GOT3 (cell line): ENCODE measurements around the gene FBXW12.
"Not testable (repeated sequence)": the region's sequence is repeated elsewhere in the genome, so short reads cannot be mapped to it uniquely, and the experiment has no call there.

Source experiments
- DNase-seq: peaks from one replicate; lab custom pipeline; 2025; ENCODE audit warnings: mixed read lengths; lab: John Stamatoyannopoulos, UW

The FBXW12 gene

DNA sequence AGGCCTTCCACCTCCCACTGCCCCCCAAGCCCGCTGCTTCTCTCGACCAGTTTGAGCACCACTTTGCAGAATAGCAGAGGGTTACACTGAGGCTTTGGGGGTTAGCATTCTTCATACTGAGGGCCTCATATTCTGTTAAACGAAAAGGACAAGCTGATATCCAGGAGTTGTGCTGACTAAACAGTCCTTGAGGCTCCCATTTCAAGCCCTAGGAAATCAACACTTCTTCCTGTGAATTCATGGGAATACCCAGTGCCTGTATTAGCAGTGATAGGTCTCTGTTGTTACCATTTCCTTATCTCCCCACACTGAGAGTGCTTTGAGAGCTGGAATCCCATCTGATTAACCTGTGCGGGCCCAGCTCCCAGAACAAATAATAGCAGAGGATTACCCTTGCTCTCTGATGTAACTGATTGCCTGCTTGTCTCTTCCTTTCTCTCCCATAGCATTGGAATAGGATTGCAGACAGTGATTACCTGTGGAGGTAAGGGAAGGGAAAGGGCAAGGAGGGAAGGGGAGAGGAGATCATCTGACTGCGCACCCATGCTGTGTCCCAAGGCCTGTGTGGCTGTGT lies 930 bp downstream of the FBXW12 start:
- DNase-seq, result no peak

GRCh38 chr3:48387634-48388033 lies 15.6 kb downstream of the FBXW12 start:
- DNase-seq, result no peak

GRCh38 chr3:48388966-48389365 lies 16.9 kb downstream of the FBXW12 start:
- no peak for DNase-seq

DNA sequence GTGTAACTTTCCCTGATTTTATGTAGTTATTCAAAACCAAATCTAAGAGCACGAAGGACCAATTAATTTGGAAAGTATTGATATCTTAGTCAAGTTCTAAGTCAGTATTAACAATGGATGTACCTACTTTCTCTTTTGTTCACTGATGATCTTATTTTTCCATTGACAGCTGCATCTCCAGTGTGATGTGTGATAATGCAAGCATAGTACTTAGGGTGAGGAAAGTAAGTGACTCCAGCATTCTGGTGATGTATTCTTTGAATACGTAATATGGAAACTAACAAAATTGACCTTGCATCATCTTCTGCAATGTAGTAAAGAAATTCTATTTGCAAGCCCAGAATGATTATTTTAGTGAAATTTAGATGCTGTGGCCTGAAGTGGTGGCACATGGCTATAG lies 22.4 kb downstream of the FBXW12 start:
- DNase-seq, result no peak

DNA sequence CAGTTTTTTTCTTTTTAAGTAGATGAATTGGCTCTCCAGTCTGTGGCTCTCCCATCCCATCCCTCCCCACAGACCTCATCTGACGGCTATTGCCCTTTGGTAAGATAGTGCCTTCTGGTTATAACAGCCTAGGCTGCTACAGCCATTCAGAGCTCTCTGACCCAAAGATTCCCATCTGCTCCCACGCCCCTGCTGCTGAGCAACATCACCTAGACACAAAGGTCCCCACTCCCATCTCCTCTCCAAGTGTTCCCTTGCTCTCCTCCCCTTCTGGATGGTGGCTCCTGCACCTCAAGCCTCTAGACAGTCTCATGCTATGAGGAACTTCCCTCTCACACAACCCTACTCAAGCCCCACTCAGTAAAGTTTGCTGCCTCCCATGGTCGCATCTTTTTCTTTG lies 23.7 kb downstream of the FBXW12 start:
- DNase-seq, result no peak

GRCh38 chr3:48397767-48398681 lies 26.0 kb downstream of the FBXW12 start:
- no peak for DNase-seq

DNA sequence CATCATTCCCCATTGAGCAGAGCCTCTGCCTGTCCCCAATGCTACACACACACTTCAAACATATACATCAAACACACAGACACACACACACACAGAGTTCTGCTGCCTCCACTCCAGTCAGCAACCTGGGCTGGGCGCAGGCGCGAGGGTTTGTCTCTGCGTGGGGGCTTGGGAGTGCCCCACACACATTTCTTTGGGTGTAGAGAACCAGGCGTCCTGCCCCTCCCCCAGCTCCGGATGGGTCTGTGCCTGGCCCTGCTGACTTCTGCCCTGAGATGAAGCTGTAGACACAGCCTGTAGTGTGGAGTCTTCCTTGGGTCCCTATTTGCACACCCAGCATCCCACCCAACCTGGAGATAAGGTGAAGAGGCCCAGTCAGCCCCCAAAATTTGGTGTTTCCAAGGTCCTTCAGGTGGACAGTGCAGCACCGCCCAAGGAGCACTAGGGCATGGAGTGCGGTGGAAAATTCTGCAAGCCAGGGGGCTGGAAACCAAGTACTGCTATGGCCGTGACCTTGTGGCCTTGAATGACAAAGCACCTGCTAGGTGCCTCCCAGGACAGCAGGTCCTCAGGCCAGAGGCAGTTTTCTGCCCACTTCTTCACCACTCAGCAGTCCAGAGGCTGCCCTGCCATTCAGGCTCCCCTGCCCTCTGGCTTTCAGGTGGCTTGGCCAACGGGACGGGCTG lies 26.8 kb downstream of the FBXW12 start:
- DNase-seq, result no peak

GRCh38 chr3:48399387-48400172 lies 27.6 kb downstream of the FBXW12 start:
- DNase-seq, result no peak

- no peak for DNase-seq
Measured at GRCh38 chr3:48400824-48401433, 28.9 kb downstream of the FBXW12 start.

GRCh38 chr3:48401434-48401901 lies 29.4 kb downstream of the FBXW12 start:
- not testable (repeated sequence) for DNase-seq

GRCh38 chr3:48402281-48402732 lies 30.3 kb downstream of the FBXW12 start:
- DNase-seq, result no peak

DNA sequence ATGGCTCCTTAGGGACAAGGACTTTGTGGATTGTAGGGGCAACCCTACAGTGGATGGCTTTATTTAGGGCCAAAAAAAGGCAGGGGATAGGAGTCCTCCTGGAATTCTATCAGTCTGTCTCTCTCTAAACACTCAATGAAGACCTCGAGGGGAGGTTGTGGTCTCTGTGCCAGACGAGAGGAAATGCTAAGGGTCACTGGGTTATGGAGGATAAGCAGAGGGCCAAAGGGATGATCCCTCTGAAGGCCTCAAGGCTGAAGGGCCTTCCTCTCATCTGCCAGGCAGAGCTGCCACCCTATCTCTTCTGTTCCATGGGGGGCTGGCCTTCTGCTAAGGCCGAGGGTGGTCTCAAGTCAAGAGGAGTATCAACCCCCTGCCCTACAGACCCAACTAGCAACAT lies 30.9 kb downstream of the FBXW12 start:
- DNase-seq, result no peak

GRCh38 chr3:48403533-48404439 lies 31.8 kb downstream of the FBXW12 start:
- no peak for DNase-seq

DNA sequence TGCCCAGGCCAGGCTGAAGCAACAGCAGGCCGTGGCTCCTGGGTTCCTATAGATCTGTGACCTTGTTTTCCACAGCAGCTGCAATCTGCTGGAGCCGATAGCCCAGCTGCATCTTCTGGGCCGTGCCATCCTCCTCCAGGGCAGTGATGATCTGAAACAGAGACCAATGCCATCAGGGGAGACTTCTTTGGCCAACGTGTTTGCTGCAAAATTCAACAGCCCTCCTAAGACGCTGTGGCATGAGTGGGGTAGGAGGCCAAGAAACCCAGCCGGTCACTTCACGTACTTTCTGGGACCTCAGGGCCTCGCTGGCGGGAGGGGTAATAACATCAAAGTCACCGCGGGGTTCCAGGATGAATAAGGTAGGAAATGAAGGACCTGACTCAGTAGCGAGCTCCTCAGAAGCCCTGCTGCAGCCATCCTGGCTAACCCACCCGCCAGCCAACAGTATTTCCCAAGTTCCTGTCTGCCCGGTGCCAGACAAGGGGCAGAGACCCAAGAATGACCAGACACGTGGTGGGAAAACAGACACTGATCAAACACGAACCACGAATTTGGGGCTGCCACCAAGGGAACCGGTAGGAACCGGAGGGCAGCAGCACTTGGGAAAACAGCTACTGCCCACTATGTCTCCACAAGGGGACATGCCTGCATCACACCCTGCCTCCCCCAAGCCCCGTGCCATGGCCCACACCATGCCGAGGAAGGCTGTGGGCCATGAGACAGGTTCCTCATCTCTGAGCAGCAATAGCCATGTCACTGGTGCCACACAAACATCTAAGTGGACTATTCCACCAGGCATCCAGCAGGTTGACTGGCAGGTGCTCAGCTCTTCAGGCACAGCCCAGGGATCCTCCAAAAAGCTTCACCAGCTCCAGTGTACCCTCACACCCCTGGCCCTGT lies 32.7 kb downstream of the FBXW12 start:
- no peak for DNase-seq

GRCh38 chr3:48405343-48405881 lies 33.4 kb downstream of the FBXW12 start:
- no peak for DNase-seq

DNA sequence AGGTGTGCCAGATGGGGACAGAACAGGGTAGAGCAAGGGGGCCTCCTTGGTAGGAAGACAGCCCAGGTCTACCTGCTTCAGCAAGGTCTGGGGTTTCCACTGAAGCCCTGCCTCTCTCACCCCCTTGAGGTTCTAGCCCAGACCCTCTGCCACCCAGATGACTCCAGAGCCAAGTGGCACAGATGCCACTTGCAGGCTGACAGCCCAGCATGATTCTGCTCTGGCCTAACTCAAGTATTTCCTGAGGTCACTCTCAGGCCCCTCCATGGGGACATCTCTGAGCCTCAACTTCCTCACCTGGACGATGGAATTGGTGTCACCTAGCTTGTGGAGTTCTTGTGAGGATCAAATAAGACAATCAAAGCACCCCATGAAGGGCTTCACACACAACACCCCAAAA lies 34.0 kb downstream of the FBXW12 start:
- no peak for DNase-seq

GRCh38 chr3:48406443-48407431 lies 34.7 kb downstream of the FBXW12 start:
- no peak for DNase-seq
